ENCODE data around the gene NDUFS2.

NDUFS2 gene

GRCh38 chr1:161198194-161198896 is 3.8 kb upstream of the NDUFS2 start:
- no peaks in the 10 kb centered on the region for H4K20me1 ChIP-seq (ENCODE audit: insufficient read depth, low read length)
- H3K4me2 ChIP-seq (ENCODE audit: low read length): no peak overlapping the region
- H3K36me3 ChIP-seq (ENCODE audit: insufficient read depth, low read length): 0 out of 2 replicates have a peak, but pooled peaks cover under 1% of the 10 kb centered on the region
- no peak overlapping the region for H3K27ac ChIP-seq (ENCODE audit: low read depth, low read length, poor library complexity, severe bottlenecking)
- TF ChIP-seq, protein P1, sequence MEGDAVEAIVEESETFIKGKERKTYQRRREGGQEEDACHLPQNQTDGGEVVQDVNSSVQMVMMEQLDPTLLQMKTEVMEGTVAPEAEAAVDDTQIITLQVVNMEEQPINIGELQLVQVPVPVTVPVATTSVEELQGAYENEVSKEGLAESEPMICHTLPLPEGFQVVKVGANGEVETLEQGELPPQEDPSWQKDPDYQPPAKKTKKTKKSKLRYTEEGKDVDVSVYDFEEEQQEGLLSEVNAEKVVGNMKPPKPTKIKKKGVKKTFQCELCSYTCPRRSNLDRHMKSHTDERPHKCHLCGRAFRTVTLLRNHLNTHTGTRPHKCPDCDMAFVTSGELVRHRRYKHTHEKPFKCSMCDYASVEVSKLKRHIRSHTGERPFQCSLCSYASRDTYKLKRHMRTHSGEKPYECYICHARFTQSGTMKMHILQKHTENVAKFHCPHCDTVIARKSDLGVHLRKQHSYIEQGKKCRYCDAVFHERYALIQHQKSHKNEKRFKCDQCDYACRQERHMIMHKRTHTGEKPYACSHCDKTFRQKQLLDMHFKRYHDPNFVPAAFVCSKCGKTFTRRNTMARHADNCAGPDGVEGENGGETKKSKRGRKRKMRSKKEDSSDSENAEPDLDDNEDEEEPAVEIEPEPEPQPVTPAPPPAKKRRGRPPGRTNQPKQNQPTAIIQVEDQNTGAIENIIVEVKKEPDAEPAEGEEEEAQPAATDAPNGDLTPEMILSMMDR (IDR thresholded peaks at IDR 0.05; ENCODE audit: low read length): no peak
- no peak for TF ChIP-seq EZH2 (IDR thresholded peaks at IDR 0.05; ENCODE audit: borderline replicate concordance, low read length)
- H3K4me3 ChIP-seq (ENCODE audit: low read depth, low read length, poor library complexity, severe bottlenecking): no peak overlapping the region
- H3K9ac ChIP-seq (ENCODE audit: low read length): no peak overlapping the region
- no peaks in the 10 kb centered on the region for H3K9me3 ChIP-seq (ENCODE audit: low read length)
- H3K27me3 ChIP-seq (ENCODE audit: insufficient read depth, low read length): no peaks in the 10 kb centered on the region
- H2AFZ ChIP-seq (ENCODE audit: low read length): no peak overlapping the region
- H3K4me1 ChIP-seq (ENCODE audit: insufficient read depth, low read length, severe bottlenecking): peaks cover 22% of the 10 kb centered on the region
- no peaks in the 10 kb centered on the region for H3K9me2 ChIP-seq (ENCODE audit: low read depth, low read length)
- H3F3A ChIP-seq (ENCODE audit: insufficient read depth, low read length): no peaks in the 10 kb centered on the region
- H3K79me2 ChIP-seq (ENCODE audit: insufficient read depth, low read length): no peaks in the 10 kb centered on the region

- Histone ChIP-seq H3K9ac (ENCODE audit: low read length) (no peak within 1 kb of the TSS), H3K4me3 (ENCODE audit: low read depth, low read length, poor library complexity, severe bottlenecking) (no peak within 1 kb of the TSS)
These were observed 3.2 kb upstream of the NDUFS2 start, which contains the start of gene ADAMTS4 for GRCh38 chr1:161198897-161199431. Gene ADAMTS4, minus strand, starts transcription at chr1:161199054. Its CDS starts 427 bp downstream, at chr1:161198627.

DNA sequence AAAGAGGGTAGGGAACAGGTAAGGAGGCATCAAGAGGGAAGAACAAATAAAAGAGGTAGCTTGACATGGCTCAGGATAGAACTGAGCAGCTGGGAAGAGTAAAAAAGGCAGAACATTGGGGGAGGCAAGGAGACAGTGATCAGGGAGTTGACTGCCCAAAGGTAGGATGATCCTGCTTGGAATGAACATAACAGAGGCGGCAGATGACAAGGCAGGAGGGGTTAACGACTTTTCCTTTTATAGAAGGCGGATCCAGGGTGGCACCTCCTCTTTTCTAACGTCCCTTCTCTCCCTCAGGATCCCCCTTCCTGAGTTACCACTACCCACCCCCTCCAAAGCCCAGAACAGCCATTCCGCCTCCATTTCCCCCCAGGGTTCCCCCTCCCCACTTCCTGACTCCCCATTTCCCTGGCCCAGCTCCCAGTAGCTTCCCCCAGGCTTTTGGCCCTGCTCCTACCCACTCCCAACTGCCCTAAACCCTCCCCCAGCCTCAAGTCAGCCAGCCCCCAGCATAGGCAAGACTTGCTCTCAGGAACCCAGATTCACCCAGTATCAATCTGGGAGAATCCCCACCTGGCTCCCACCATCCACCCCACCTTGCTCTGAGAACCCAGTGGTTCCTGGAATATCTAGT is 2.5 kb upstream of the NDUFS2 start:
- Histone ChIP-seq H3K9me3 (ENCODE audit: low read length) (no peaks in the 10 kb centered on the region), H3K27me3 (ENCODE audit: insufficient read depth, low read length) (no peaks in the 10 kb centered on the region), H4K20me1 (ENCODE audit: insufficient read depth, low read length) (no peaks in the 10 kb centered on the region), H3K36me3 (ENCODE audit: insufficient read depth, low read length) (peaks cover 13% of the 10 kb centered on the region), H3K4me1 (ENCODE audit: insufficient read depth, low read length, severe bottlenecking) (peaks cover 27% of the 10 kb centered on the region), H3F3A (ENCODE audit: insufficient read depth, low read length) (no peaks in the 10 kb centered on the region), H2AFZ (ENCODE audit: low read length) (no peak overlapping the region), H3K79me2 (ENCODE audit: insufficient read depth, low read length) (no peaks in the 10 kb centered on the region), H3K9ac (ENCODE audit: low read length) (no peak overlapping the region), H3K4me2 (ENCODE audit: low read length) (no peak overlapping the region), H3K9me2 (ENCODE audit: low read depth, low read length) (no peaks in the 10 kb centered on the region), H3K27ac (ENCODE audit: low read depth, low read length, poor library complexity, severe bottlenecking) (no peak overlapping the region), H3K4me3 (ENCODE audit: low read depth, low read length, poor library complexity, severe bottlenecking) (no peak overlapping the region)
- no peak for TF ChIP-seq EZH2 (IDR thresholded peaks at IDR 0.05; ENCODE audit: borderline replicate concordance, low read length)
- TF ChIP-seq, protein P1 (IDR thresholded peaks at IDR 0.05; ENCODE audit: low read length): no peak

More at GRCh38 chr1:161198897-161199431, 3.2 kb upstream of the NDUFS2 start, which contains the start of gene ADAMTS4:
- H3K36me3 ChIP-seq (ENCODE audit: insufficient read depth, low read length): peaks cover 7% of the 10 kb centered on the region; the same call in 1 of the 2 replicates
- no peaks in the 10 kb centered on the region for H3K79me2 ChIP-seq (ENCODE audit: insufficient read depth, low read length)
- peaks cover 27% of the 10 kb centered on the region for H3K4me1 ChIP-seq (ENCODE audit: insufficient read depth, low read length, severe bottlenecking)
- no peaks in the 10 kb centered on the region for H3K9me2 ChIP-seq (ENCODE audit: low read depth, low read length)
- H3K27me3 ChIP-seq (ENCODE audit: insufficient read depth, low read length): no peaks in the 10 kb centered on the region
- H3K27ac ChIP-seq (ENCODE audit: low read depth, low read length, poor library complexity, severe bottlenecking): no peak within 1 kb of the TSS
- no peaks in the 10 kb centered on the region for H4K20me1 ChIP-seq (ENCODE audit: insufficient read depth, low read length)
- TF ChIP-seq EZH2 (IDR thresholded peaks at IDR 0.05; ENCODE audit: borderline replicate concordance, low read length): no peak
- TF ChIP-seq, protein P1 (IDR thresholded peaks at IDR 0.05; ENCODE audit: low read length): no peak
- no peak within 1 kb of the TSS for H2AFZ ChIP-seq (ENCODE audit: low read length)
- no peak within 1 kb of the TSS for H3K4me2 ChIP-seq (ENCODE audit: low read length)
- no peaks in the 10 kb centered on the region for H3K9me3 ChIP-seq (ENCODE audit: low read length)
- no peaks in the 10 kb centered on the region for H3F3A ChIP-seq (ENCODE audit: insufficient read depth, low read length)
